IMR-90 (cell line): ENCODE results near the gene PITPNC1.

Experiments used
- CEBPB ChIP-seq: IDR thresholded peaks from 2 replicates; pipeline ENCODE4 v1.6.1; 2012; ENCODE audit warnings: low read depth, low read length, improper control_type of control experiment
- CTCF ChIP-seq: conservative IDR thresholded peaks from 2 replicates; pipeline ENCODE4 v1.5.1; 2012; ENCODE audit warnings: mild to moderate bottlenecking, low read depth, low read length, improper control_type of control experiment
- ELK1 ChIP-seq: fragments of 150-350 bp; IDR thresholded peaks from 2 replicates; pipeline ENCODE4 v1.6.1; 2016; ENCODE audit warnings: low read depth, mild to moderate bottlenecking, low read length, moderate library complexity, borderline replicate concordance
- MXI1 ChIP-seq: IDR thresholded peaks from 2 replicates; pipeline ENCODE4 v1.6.1; 2012; ENCODE audit warnings: low read depth, mild to moderate bottlenecking, low read length, moderate library complexity, borderline replicate concordance
- POLR2A ChIP-seq: IDR thresholded peaks from 2 replicates; pipeline ENCODE4 v1.6.1; 2012; ENCODE audit warnings: mild to moderate bottlenecking, low read depth, low read length
- RAD21 ChIP-seq: IDR thresholded peaks from 2 replicates; pipeline ENCODE4 v1.6.1; 2012; ENCODE audit warnings: low read length, improper control_type of control experiment
- RCOR1 ChIP-seq: IDR thresholded peaks from 2 replicates; pipeline ENCODE4 v1.6.1; 2012; ENCODE audit warnings: mild to moderate bottlenecking, low read length, improper control_type of control experiment; ENCODE audit not compliant: insufficient replicate concordance
- RFX5 ChIP-seq: IDR thresholded peaks from 2 replicates; pipeline ENCODE4 v1.8.0; 2012; ENCODE audit warnings: low read depth, mild to moderate bottlenecking, low read length, moderate library complexity
- USF2 ChIP-seq: fragments of 150-350 bp; IDR thresholded peaks from 2 replicates; pipeline ENCODE4 v1.6.1; 2017; ENCODE audit warnings: mild to moderate bottlenecking, antibody characterized with exemption, low read length, low read depth

- TF ChIP-seq POLR2A (no peak), MXI1 (no peak), CTCF (no peak), RFX5 (no peak), CEBPB (no peak), RAD21 (no peak), ELK1 (no peak), RCOR1 (no peak), USF2 (no peak)
Measured at GRCh38 chr17:67353929-67354574, 23.0 kb upstream of the PITPNC1 start.
